GM18526 (cell line): Measurements from ENCODE around the gene PTBP1.

Experiments
- POLR2A ChIP-seq: IDR thresholded peaks from 3 replicates; pipeline ENCODE4 v1.6.1; 2011; ENCODE audit not compliant: insufficient read length; ENCODE audit errors: extremely low read depth

Gene PTBP1

GRCh38 chr19:765179-765738 lies 32.0 kb upstream of the PTBP1 start:
- no peak for TF ChIP-seq POLR2A

GRCh38 chr19:768424-768823 lies 28.8 kb upstream of the PTBP1 start:
- TF ChIP-seq POLR2A, result no peak

GRCh38 chr19:769616-770015 lies 27.6 kb upstream of the PTBP1 start:
- no peak for TF ChIP-seq POLR2A

- no peak for TF ChIP-seq POLR2A
Observed at GRCh38 chr19:771332-771785, 25.9 kb upstream of the PTBP1 start.

- TF ChIP-seq POLR2A, result no peak
Observed at GRCh38 chr19:772063-772462, 25.2 kb upstream of the PTBP1 start.

GRCh38 chr19:772730-773436 lies 24.4 kb upstream of the PTBP1 start:
- TF ChIP-seq POLR2A, result no peak

- TF ChIP-seq POLR2A, result no peak
Observed at GRCh38 chr19:776549-776948, 20.7 kb upstream of the PTBP1 start.

- no peak for TF ChIP-seq POLR2A
Observed at GRCh38 chr19:778910-779653, 18.2 kb upstream of the PTBP1 start.

GRCh38 chr19:780935-781334 lies 16.3 kb upstream of the PTBP1 start:
- TF ChIP-seq POLR2A, result no peak

- TF ChIP-seq POLR2A, result no peak
Observed at GRCh38 chr19:781800-782184, 15.5 kb upstream of the PTBP1 start.

- no peak for TF ChIP-seq POLR2A
Observed at GRCh38 chr19:782185-782877, 14.9 kb upstream of the PTBP1 start.

- no peak for TF ChIP-seq POLR2A
Observed at GRCh38 chr19:782878-783668, 14.2 kb upstream of the PTBP1 start.

- no peak for TF ChIP-seq POLR2A
Observed at GRCh38 chr19:784541-784940, 12.7 kb upstream of the PTBP1 start.

GRCh38 chr19:787536-787935 lies 9.7 kb upstream of the PTBP1 start:
- TF ChIP-seq POLR2A, result no peak

- no peak for TF ChIP-seq POLR2A
Observed at GRCh38 chr19:788686-788982, 8.6 kb upstream of the PTBP1 start.
